Large intestine (tissue), 3 donors: Measurements from ENCODE around the gene AMH. TPM values are rescaled to one million over a fixed set of nuclear protein-coding genes. Genes with fewer than 3 reads are reported as not detected.

ENCODE experiments used
- DNase-seq, 2 donors: peaks; one replicate each; pipeline versions ENCODE4 v3.0.0 to v3.0.0-alpha.2; 2013
- H3K27ac ChIP-seq: one replicate; pipeline ENCODE4 v1.5.1; 2013; ENCODE audit warnings: low read length
- H3K27me3 ChIP-seq: 2 replicates; pipeline ENCODE4 v1.6.1; 2013; ENCODE audit warnings: low read length; ENCODE audit not compliant: control insufficient read depth, insufficient read depth
- H3K36me3 ChIP-seq: 2 replicates; pipeline ENCODE4 v1.6.1; 2013; ENCODE audit warnings: low read length; ENCODE audit not compliant: control insufficient read depth, insufficient read depth
- H3K4me1 ChIP-seq: one replicate; pipeline ENCODE4 v1.6.1; 2013; ENCODE audit warnings: low read length; ENCODE audit not compliant: control insufficient read depth, insufficient read depth
- H3K4me3 ChIP-seq: one replicate; pipeline ENCODE4 v1.5.1; 2013; ENCODE audit warnings: low read length
- H3K9me3 ChIP-seq: one replicate; pipeline ENCODE4 v1.6.1; 2013; ENCODE audit warnings: mild to moderate bottlenecking, low read depth, low read length, moderate library complexity; ENCODE audit not compliant: control insufficient read depth
- WGBS: methylation state at CpG from one replicate; pipeline ENCODE4 v1.1.5; 2013; ENCODE audit warnings: low lambda C conversion rate; ENCODE audit not compliant: insufficient coverage; 5-methylcytosine and 5-hydroxymethylcytosine counted together
- polyA plus RNA-seq: library from polyadenylated mRNA; unstranded; fragments of 120-200 nt; gene quantifications from one replicate; pipeline ENCODE4 v1.2.1, GENCODE V29; 2013

AMH gene
- polyA plus RNA-seq, 1 donor: 4.6 TPM

GRCh38 chr19:2221250-2221831 lies 27.8 kb upstream of the AMH start:
- Histone ChIP-seq H3K36me3 (peaks cover 81% of the 10 kb centered on the region), H3K27ac (no peak overlapping the region)
- no CpG with 5 or more reads among the region's 20 CpGs for WGBS

GRCh38 chr19:2221918-2222317 lies 27.2 kb upstream of the AMH start:
- H3K9me3 ChIP-seq: no peaks in the 10 kb centered on the region
- H3K27me3 ChIP-seq: no peaks in the 10 kb centered on the region
- H3K4me3 ChIP-seq: no peak overlapping the region
- H3K27ac ChIP-seq: no peak overlapping the region
- peaks cover 79% of the 10 kb centered on the region for H3K36me3 ChIP-seq
- no peak for DNase-seq
- H3K4me1 ChIP-seq: peaks cover 2% of the 10 kb centered on the region
- WGBS: no CpG with 5 or more reads among the region's 20 CpGs

More at GRCh38 chr19:2221250-2221831, 27.8 kb upstream of the AMH start:
- DNase-seq: peak in 1 of 2 donors; percentile 32
- Histone ChIP-seq H3K4me1 (peaks cover 2% of the 10 kb centered on the region), H3K4me3 (no peak overlapping the region), H3K27me3 (no peaks in the 10 kb centered on the region), H3K9me3 (no peaks in the 10 kb centered on the region)

GRCh38 chr19:2223391-2223790 lies 25.7 kb upstream of the AMH start:
- H3K9me3 ChIP-seq: no peaks in the 10 kb centered on the region
- H3K27ac ChIP-seq: no peak overlapping the region
- DNase-seq: no peak
- no CpG with 5 or more reads among the region's 18 CpGs for WGBS
- H3K36me3 ChIP-seq: peaks cover 71% of the 10 kb centered on the region
- H3K27me3 ChIP-seq: no peaks in the 10 kb centered on the region
- H3K4me3 ChIP-seq: no peak overlapping the region
- H3K4me1 ChIP-seq: peaks cover 2% of the 10 kb centered on the region

GRCh38 chr19:2223959-2224358 lies 25.2 kb upstream of the AMH start:
- Histone ChIP-seq H3K9me3 (no peaks in the 10 kb centered on the region), H3K4me1 (peaks cover 2% of the 10 kb centered on the region), H3K36me3 (peaks cover 76% of the 10 kb centered on the region), H3K27me3 (no peaks in the 10 kb centered on the region), H3K4me3 (no peak overlapping the region), H3K27ac (no peak overlapping the region)
- DNase-seq: no peak
- WGBS: no CpG with 5 or more reads among the region's 14 CpGs

GRCh38 chr19:2224754-2225349 lies 24.3 kb upstream of the AMH start:
- Histone ChIP-seq H3K4me1 (peaks cover 2% of the 10 kb centered on the region), H3K9me3 (no peaks in the 10 kb centered on the region), H3K4me3 (no peak overlapping the region), H3K27me3 (no peaks in the 10 kb centered on the region), H3K27ac (no peak overlapping the region), H3K36me3 (peaks cover 75% of the 10 kb centered on the region)
- no CpG with 5 or more reads among the region's 13 CpGs for WGBS
- DNase-seq: no peak

GRCh38 chr19:2225415-2226050 lies 23.6 kb upstream of the AMH start:
- Histone ChIP-seq H3K4me3 (no peak overlapping the region), H3K36me3 (peaks cover 75% of the 10 kb centered on the region), H3K27ac (no peak overlapping the region), H3K27me3 (no peaks in the 10 kb centered on the region), H3K4me1 (peaks cover 2% of the 10 kb centered on the region), H3K9me3 (no peaks in the 10 kb centered on the region)
- DNase-seq: no peak
- 100% methylated on average over 1 of the region's 32 CpGs for WGBS

GRCh38 chr19:2226051-2226839 lies 22.9 kb upstream of the AMH start:
- peaks cover 2% of the 10 kb centered on the region for H3K4me1 ChIP-seq
- DNase-seq: no peak
- H3K36me3 ChIP-seq: peaks cover 80% of the 10 kb centered on the region
- no CpG with 5 or more reads among the region's 59 CpGs for WGBS
- no peak overlapping the region for H3K27ac ChIP-seq
- no peaks in the 10 kb centered on the region for H3K27me3 ChIP-seq
- H3K9me3 ChIP-seq: no peaks in the 10 kb centered on the region
- H3K4me3 ChIP-seq: no peak overlapping the region

- H3K27me3 ChIP-seq: no peaks in the 10 kb centered on the region
Measured at GRCh38 chr19:2226840-2227360, 22.2 kb upstream of the AMH start.

GRCh38 chr19:2227415-2228156 lies 21.5 kb upstream of the AMH start:
- Histone ChIP-seq H3K9me3 (no peaks in the 10 kb centered on the region), H3K4me1 (no peaks in the 10 kb centered on the region), H3K36me3 (peaks cover 80% of the 10 kb centered on the region), H3K4me3 (no peak overlapping the region), H3K27me3 (no peaks in the 10 kb centered on the region), H3K27ac (no peak overlapping the region)
- no CpG with 5 or more reads among the region's 67 CpGs for WGBS
- DNase-seq: no peak

More at GRCh38 chr19:2226840-2227360, 22.2 kb upstream of the AMH start:
- no peak overlapping the region for H3K4me3 ChIP-seq
- WGBS: no CpG with 5 or more reads among the region's 53 CpGs
- DNase-seq: no peak
- no peak overlapping the region for H3K27ac ChIP-seq
- H3K9me3 ChIP-seq: no peaks in the 10 kb centered on the region
- no peaks in the 10 kb centered on the region for H3K4me1 ChIP-seq
- peaks cover 80% of the 10 kb centered on the region for H3K36me3 ChIP-seq
